SK-N-SH (cell line): Measurements from ENCODE around the gene MYO1D. TPM values are rescaled to one million over a fixed set of nuclear protein-coding genes. Genes with fewer than 3 reads are reported as not detected.

ENCODE experiments used
- CTCF ChIA-PET: fragments of 300-600, 350-600 bp; formaldehyde crosslinking; extraction: SDS; loops from one replicate; lab custom pipeline; 2021; lab: Yijun Ruan, JAX
- POLR2A ChIA-PET: fragments of 350-600 bp; sonication (Branson Sonifier 250); formaldehyde crosslinking; extraction: SDS; loops from one replicate; lab custom pipeline; 2020; ENCODE audit warnings: antibody characterized with exemption, inconsistent platforms; lab: Yijun Ruan, JAX
- DNase-seq: peaks from one replicate; pipeline ENCODE4 v3.0.0; 2012
- H2AFZ ChIP-seq: fragments of 200-600 bp; sonication (generic); 2 replicates; pipeline ENCODE4 v1.8.1; 2016; ENCODE audit warnings: antibody characterized with exemption, mild to moderate bottlenecking, low read depth
- H3F3A ChIP-seq: fragments of 200-600 bp; sonication (generic); replicated peaks from 2 replicates; pipeline ENCODE3; 2016; ENCODE audit warnings: antibody characterized with exemption, mild to moderate bottlenecking; ENCODE audit not compliant: insufficient read depth
- H3K27ac ChIP-seq, 2 experiments: fragments of 200-500 bp in 1 of 2; fragments of 200-600 bp in 1 of 2; sonication (Bioruptor generic) in 1 of 2; sonication (generic), shearing (Covaris generic) in 1 of 2; 2 replicates each; pipeline versions ENCODE4 v1.5.1 to v1.6.1; 2014 to 2016; ENCODE audit warnings: low read depth in 2 of 2, inconsistent platforms in 1 of 2, low read length in 1 of 2, mild to moderate bottlenecking in 1 of 2, mixed read lengths in 1 of 2
- H3K27me3 ChIP-seq: fragments of 200-600 bp; sonication (generic), shearing (Covaris generic); 2 replicates; pipeline ENCODE4 v1.6.1; 2016; ENCODE audit warnings: mixed run types; ENCODE audit not compliant: insufficient read depth
- H3K36me3 ChIP-seq, 2 experiments: fragments of 200-500 bp in 1 of 2; fragments of 200-600 bp in 1 of 2; sonication (Bioruptor generic) in 1 of 2; sonication (generic) in 1 of 2; replicated peaks in 1 of 2; 2 replicates each; pipeline versions ENCODE3 to v1.5.1; 2014 to 2016; ENCODE audit warnings: low read length in 1 of 2, mild to moderate bottlenecking in 1 of 2; ENCODE audit not compliant: insufficient read depth in 2 of 2, control insufficient read depth in 1 of 2
- H3K4me1 ChIP-seq, 2 experiments: fragments of 200-500 bp in 1 of 2; fragments of 200-600 bp in 1 of 2; sonication (Bioruptor generic) in 1 of 2; sonication (generic), shearing (Covaris generic) in 1 of 2; 2 replicates each; pipeline versions ENCODE4 v1.5.1 to v1.6.1; 2014 to 2016; ENCODE audit warnings: low read depth in 1 of 2, low read length in 1 of 2, mixed run types in 1 of 2; ENCODE audit not compliant: insufficient read depth in 2 of 2, control insufficient read depth in 1 of 2
- H3K4me2 ChIP-seq: fragments of 200-600 bp; sonication (generic), shearing (Covaris generic); 2 replicates; pipeline ENCODE4 v1.6.1; 2017; ENCODE audit warnings: mixed run types
- H3K4me3 ChIP-seq, 2 experiments: fragments of 200-500 bp in 1 of 2; fragments of 200-600 bp in 1 of 2; sonication (Bioruptor generic) in 1 of 2; sonication (generic), shearing (Covaris generic) in 1 of 2; 2 replicates each; pipeline versions ENCODE4 v1.5.1 to v1.8.1; 2014 to 2016; ENCODE audit warnings: low read depth in 2 of 2, inconsistent platforms in 1 of 2, low read length in 1 of 2, mild to moderate bottlenecking in 1 of 2, mixed read lengths in 1 of 2, moderate library complexity in 1 of 2
- H3K79me2 ChIP-seq: fragments of 200-600 bp; sonication (generic); 2 replicates; pipeline ENCODE4 v1.8.1; 2017; ENCODE audit warnings: mild to moderate bottlenecking; ENCODE audit not compliant: insufficient read depth
- H3K9ac ChIP-seq: fragments of 200-600 bp; sonication (generic); 2 replicates; pipeline ENCODE4 v1.6.1; 2017; ENCODE audit warnings: mixed run types
- H3K9me2 ChIP-seq: fragments of 200-600 bp; sonication (generic); 2 replicates; pipeline ENCODE4 v1.6.1; 2017; ENCODE audit warnings: mixed run types
- H3K9me3 ChIP-seq: fragments of 200-600 bp; sonication (generic); 2 replicates; pipeline ENCODE4 v1.6.1; 2017; ENCODE audit warnings: mixed run types, mild to moderate bottlenecking, moderate library complexity
- H4K20me1 ChIP-seq: fragments of 200-600 bp; sonication (generic); 2 replicates; pipeline ENCODE4 v1.6.1; 2017; ENCODE audit warnings: mild to moderate bottlenecking, mixed run types; ENCODE audit not compliant: insufficient read depth
- CTCF ChIP-seq: fragments of 200-600 bp; sonication (generic); IDR thresholded peaks from 2 replicates; pipeline ENCODE4 v1.6.1; 2017; ENCODE audit warnings: antibody characterized with exemption, mild to moderate bottlenecking, moderate library complexity
- EP300 ChIP-seq, 2 experiments: IDR thresholded peaks; 2 replicates each; pipeline versions ENCODE4 v1.4.0 to v1.6.1; 2012; ENCODE audit warnings: borderline replicate concordance in 1 of 2, low read depth in 1 of 2, low read length in 1 of 2
- FOXM1 ChIP-seq: IDR thresholded peaks from 2 replicates; pipeline ENCODE4 v1.4.0; 2012; ENCODE audit warnings: low read depth, mild to moderate bottlenecking
- GATA2 ChIP-seq: sonication (generic); formaldehyde crosslinking; IDR thresholded peaks from 2 replicates; pipeline ENCODE4 v1.5.0; 2020; ENCODE audit warnings: mild to moderate bottlenecking, missing genetic modification reagents
- MEF2A ChIP-seq: IDR thresholded peaks from 2 replicates; pipeline ENCODE4 v1.4.0; 2012; ENCODE audit warnings: low read depth, borderline replicate concordance
- SMC3 ChIP-seq: IDR thresholded peaks from 2 replicates; pipeline ENCODE4 v1.6.1; 2012; ENCODE audit warnings: low read depth, low read length, improper control_type of control experiment
- TAF1 ChIP-seq: IDR thresholded peaks from 2 replicates; pipeline ENCODE4 v1.6.1; 2012; ENCODE audit warnings: low read depth, mild to moderate bottlenecking, low read length, moderate library complexity, borderline replicate concordance
- TCF12 ChIP-seq: IDR thresholded peaks from 2 replicates; pipeline ENCODE4 v1.4.0; 2012
- YY1 ChIP-seq: IDR thresholded peaks from 2 replicates; pipeline ENCODE4 v1.4.0; 2012; ENCODE audit warnings: low read depth, mild to moderate bottlenecking
- ZBTB33 ChIP-seq: IDR thresholded peaks from 2 replicates; pipeline ENCODE4 v1.4.0; 2012; ENCODE audit warnings: low read depth, borderline replicate concordance
- WGBS: methylation state at CpG from one replicate; pipeline ENCODE4 v1.1.6; 2017; ENCODE audit warnings: low lambda C conversion rate; 5-methylcytosine and 5-hydroxymethylcytosine counted together
- polyA plus RNA-seq, 3 experiments: library from polyadenylated mRNA; depleted of rRNA; stranded (reverse); fragments of >200 nt; gene quantifications; 2 replicates each; pipeline ENCODE4 v1.2.3, GENCODE V29; 2012

MYO1D gene
- polyA plus RNA-seq, 1 of the 3 experiments (the other 2 are of a cell fraction), result 20.4 TPM

DNA sequence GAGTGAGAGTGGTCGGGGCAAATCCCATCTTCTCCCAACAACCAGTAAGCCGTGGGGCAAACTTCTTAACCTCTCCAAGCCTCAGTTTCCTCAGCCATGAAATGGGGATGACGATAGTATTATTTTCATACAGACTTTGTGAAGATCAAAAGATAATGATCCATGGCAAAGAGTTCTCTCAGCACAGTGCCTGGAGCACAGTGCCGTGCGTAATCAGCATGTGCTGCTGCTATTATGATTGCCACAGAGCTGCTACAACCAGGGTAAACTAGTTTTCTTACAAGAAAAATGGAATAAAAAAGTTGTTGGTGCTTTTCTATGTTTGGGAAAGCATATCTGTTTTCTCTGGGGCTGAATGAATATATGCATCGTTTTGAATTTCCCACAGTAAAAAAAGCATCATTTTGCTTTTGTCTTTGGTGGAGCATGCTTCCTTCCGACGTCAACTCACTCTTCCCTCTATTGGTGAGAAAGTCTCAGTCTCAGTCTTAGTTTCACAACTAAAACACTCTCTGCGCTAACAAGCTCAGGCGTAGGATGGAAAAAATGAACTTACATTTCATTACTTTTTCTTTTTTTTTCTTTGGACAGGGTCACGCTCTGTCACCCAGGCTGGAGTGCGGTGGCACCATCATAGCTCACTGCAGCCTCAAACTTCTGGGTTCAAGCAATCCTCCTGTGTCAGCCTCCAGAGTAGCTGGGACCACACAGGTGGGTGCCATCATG, 352.9 kb downstream of the MYO1D start:
- no peaks in the 10 kb centered on the region for H4K20me1 ChIP-seq
- TF ChIP-seq EP300 (IDR thresholded peaks at IDR 0.05; ENCODE audit: borderline replicate concordance in 1 of 2, low read depth in 1 of 2, low read length in 1 of 2) (no peak), GATA2 (CRISPR knock-in tag) (0 out of 2 replicates have a peak, but pooled peaks have one; percentile 13)
- no peaks in the 10 kb centered on the region for H3F3A ChIP-seq
- 90% methylated on average over 12 of the region's 12 CpGs for WGBS
- DNase-seq, result no peak
- no peak overlapping the region for H2AFZ ChIP-seq
- no peaks in the 10 kb centered on the region for H3K9me2 ChIP-seq
- no peak overlapping the region for H3K4me3 ChIP-seq
- ChIA-PET POLR2A (interaction anchor here (0.7 kb wide), 1 partner anchor 375 kb away, joined by 4 read pairs; no protein-coding TSS in a partner anchor), CTCF (interaction anchor here (1.3 to 1.4 kb wide), 2 partner anchors 41 to 80 kb away, joined by 3 read pairs; partner anchors contain the start of gene PSMD11)
- no peak overlapping the region for H3K9ac ChIP-seq
- H3K27me3 ChIP-seq, result no peaks in the 10 kb centered on the region
- H3K79me2 ChIP-seq, result no peaks in the 10 kb centered on the region
- no peak overlapping the region for H3K4me2 ChIP-seq
- H3K9me3 ChIP-seq, result no peaks in the 10 kb centered on the region
- H3K4me1 ChIP-seq, result peaks cover 10 to 15% of the 10 kb centered on the region in 2 experiments; a peak in 3 of 4 replicates
- no peak overlapping the region for H3K27ac ChIP-seq
- H3K36me3 ChIP-seq, result no peaks in the 10 kb centered on the region

DNA sequence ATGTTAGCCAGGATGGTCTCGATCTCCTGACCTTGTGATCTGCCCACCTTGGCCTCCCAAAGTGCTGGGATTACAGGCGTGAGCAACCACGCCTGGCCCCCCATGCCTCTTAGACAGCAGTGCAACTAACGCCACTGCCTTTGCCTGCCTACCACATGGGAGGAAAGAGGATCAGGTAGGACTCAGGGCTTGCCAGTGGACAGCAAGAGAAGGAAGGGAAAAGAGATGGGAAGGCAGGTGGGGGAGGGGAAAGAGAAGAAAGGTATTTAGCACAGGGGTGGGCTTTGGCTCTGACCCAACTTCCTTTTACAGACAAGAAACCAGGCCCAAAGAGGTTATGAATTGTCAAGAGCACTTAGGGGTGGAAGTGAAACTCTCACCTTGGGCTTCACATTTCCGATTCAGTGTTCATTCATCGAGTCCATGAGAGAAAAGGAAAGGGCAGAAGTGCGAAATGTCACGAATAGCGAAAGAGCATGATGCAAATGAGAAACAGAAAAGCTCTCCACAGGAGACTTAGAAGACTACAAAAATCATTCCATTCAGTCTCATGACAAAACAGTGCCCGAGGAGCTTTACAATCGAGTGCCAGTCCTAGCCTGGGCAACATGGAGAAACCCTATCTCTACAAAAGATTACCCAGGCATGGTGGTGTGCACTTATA, 353.8 kb downstream of the MYO1D start:
- Histone ChIP-seq H4K20me1 (no peaks in the 10 kb centered on the region), H3K4me2 (no peak overlapping the region), H3K36me3 (no peaks in the 10 kb centered on the region), H3K27ac (no peak overlapping the region), H3K9me2 (no peaks in the 10 kb centered on the region), H3K79me2 (no peaks in the 10 kb centered on the region), H3K4me3 (no peak overlapping the region), H3F3A (no peaks in the 10 kb centered on the region), H3K27me3 (no peaks in the 10 kb centered on the region), H3K9me3 (no peaks in the 10 kb centered on the region), H3K9ac (no peak overlapping the region), H2AFZ (no peak overlapping the region), H3K4me1 (peaks cover 10 to 22% of the 10 kb centered on the region in 2 experiments; a peak in 3 of 4 replicates)
- ChIA-PET CTCF (interaction anchor here (1.3 to 1.4 kb wide), 2 partner anchors 41 to 79 kb away, joined by 3 read pairs; partner anchors contain the start of gene PSMD11), POLR2A (interaction anchor here (0.5 to 0.6 kb wide), 2 partner anchors 13 to 45 kb away, joined by 3 to 5 read pairs; no protein-coding TSS in a partner anchor)
- DNase-seq, result no peak
- 88% methylated on average over 11 of the region's 11 CpGs for WGBS
- no peak for TF ChIP-seq TCF12
- no peak for TF ChIP-seq TAF1

GRCh38 chr17:32520737-32521404, 356.1 kb downstream of the MYO1D start:
- Histone ChIP-seq H3K79me2 (no peaks in the 10 kb centered on the region), H3K9me2 (no peaks in the 10 kb centered on the region), H3K9ac (no peak overlapping the region), H3K27ac (no peak overlapping the region; a peak in 1 of 4 replicates), H3K4me2 (no peak overlapping the region), H4K20me1 (no peaks in the 10 kb centered on the region), H3F3A (no peaks in the 10 kb centered on the region), H3K9me3 (no peaks in the 10 kb centered on the region), H3K27me3 (no peaks in the 10 kb centered on the region), H3K4me3 (no peak overlapping the region), H3K36me3 (no peaks in the 10 kb centered on the region), H2AFZ (no peak overlapping the region), H3K4me1 (peaks cover 10 to 19% of the 10 kb centered on the region in 2 experiments; a peak in 3 of 4 replicates)
- ChIA-PET POLR2A (interaction anchor here (1.0 kb wide), 1 partner anchor 26 kb away, joined by 4 read pairs; no protein-coding TSS in a partner anchor), CTCF (interaction anchor here (1.2 kb wide), 1 partner anchor 30 kb away, joined by 4 read pairs; no protein-coding TSS in a partner anchor)
- WGBS, result 97% methylated on average over 9 of the region's 9 CpGs
- DNase-seq, result no peak
- TF ChIP-seq SMC3 (no peak), FOXM1 (no peak), MEF2A (no peak), YY1 (no peak), CTCF (no peak), ZBTB33 (no peak), GATA2 (CRISPR knock-in tag) (no peak)
